ENCODE data around the gene TRIM42. TPM values are rescaled to one million over a fixed set of nuclear protein-coding genes. Genes with fewer than 3 reads are reported as not detected.

TRIM42 gene
- not detected for polyA plus RNA-seq (ENCODE audit: insufficient read length)

- no peak for DNase-seq
These were observed at the start of gene TRIM42 for GRCh38 chr3:140677764-140678163. Gene TRIM42 (plus strand): TSS chr3:140678064. CDS start chr3:140678230, 166 bp downstream.

- no peak for DNase-seq
These were observed 49.3 kb upstream of the TRIM42 start for GRCh38 chr3:140628606-140629005.

- no peak for DNase-seq
These were observed 48.3 kb upstream of the TRIM42 start for GRCh38 chr3:140629357-140630137.

- DNase-seq = no peak
These were observed 47.5 kb upstream of the TRIM42 start for GRCh38 chr3:140630366-140630765.

- no peak for DNase-seq
These were observed 47.0 kb upstream of the TRIM42 start for GRCh38 chr3:140630866-140631265.

- DNase-seq = no peak
These were observed 42.6 kb upstream of the TRIM42 start for GRCh38 chr3:140635276-140635675.

- peak; percentile 19 for DNase-seq
These were observed 41.3 kb upstream of the TRIM42 start for GRCh38 chr3:140636406-140637138.

- DNase-seq = no peak
These were observed 26.6 kb upstream of the TRIM42 start for GRCh38 chr3:140651287-140651686.

- DNase-seq = no peak
These were observed 22.2 kb upstream of the TRIM42 start for GRCh38 chr3:140655678-140656077.

GRCh38 chr3:140664111-140664510, 13.8 kb upstream of the TRIM42 start:
- DNase-seq = no peak

- no peak for DNase-seq
These were observed 4.7 kb downstream of the TRIM42 start for GRCh38 chr3:140682586-140682985.

- DNase-seq = no peak
These were observed 8.3 kb downstream of the TRIM42 start for GRCh38 chr3:140686128-140686527.

GRCh38 chr3:140686948-140687347, 9.1 kb downstream of the TRIM42 start:
- DNase-seq = no peak

GRCh38 chr3:140695361-140696061, 17.6 kb downstream of the TRIM42 start:
- DNase-seq = no peak

- no peak for DNase-seq
These were observed 21.8 kb downstream of the TRIM42 start for GRCh38 chr3:140699516-140700231.

- DNase-seq = no peak
These were observed 24.4 kb downstream of the TRIM42 start for GRCh38 chr3:140702281-140702680.

GRCh38 chr3:140703496-140703895, 25.6 kb downstream of the TRIM42 start:
- no peak for DNase-seq

- no peak for DNase-seq
These were observed 26.9 kb downstream of the TRIM42 start for GRCh38 chr3:140704733-140705132.

- DNase-seq = no peak
These were observed 28.1 kb downstream of the TRIM42 start for GRCh38 chr3:140705954-140706353.

- no peak for DNase-seq
These were observed 28.5 kb downstream of the TRIM42 start for GRCh38 chr3:140706360-140706759.

- peak; percentile 18 for DNase-seq
These were observed 31.0 kb downstream of the TRIM42 start for GRCh38 chr3:140708815-140709214.

GRCh38 chr3:140709751-140710150, 31.9 kb downstream of the TRIM42 start:
- DNase-seq = no peak

All from hindlimb muscle (tissue), 1 donor.